Trophoblast cell (in vitro differentiated cells and primary cell): ENCODE measurements around the gene FKBP11.

ENCODE experiments used
- DNase-seq, 2 donors: peaks; one replicate each; pipeline ENCODE4 v3.0.0-alpha.2; 2016
- H2AFZ ChIP-seq: 2 replicates; pipeline ENCODE4 v1.6.1; 2013; ENCODE audit warnings: low read length, moderate library complexity, mild to moderate bottlenecking; ENCODE audit not compliant: insufficient read depth, poor library complexity
- H2AK5ac ChIP-seq: 2 replicates; pipeline ENCODE4 v1.6.1; 2013; ENCODE audit warnings: mild to moderate bottlenecking, low read length
- H2BK120ac ChIP-seq: 2 replicates; pipeline ENCODE4 v1.6.1; 2013; ENCODE audit warnings: low read length, mild to moderate bottlenecking, moderate library complexity; ENCODE audit not compliant: insufficient read depth, poor library complexity
- H2BK12ac ChIP-seq: 2 replicates; pipeline ENCODE4 v1.6.1; 2013; ENCODE audit warnings: mild to moderate bottlenecking, low read length, moderate library complexity
- H2BK5ac ChIP-seq: 2 replicates; pipeline ENCODE4 v1.6.1; 2013; ENCODE audit warnings: low read length, low read depth, moderate library complexity, mild to moderate bottlenecking; ENCODE audit not compliant: poor library complexity
- H3K14ac ChIP-seq: 2 replicates; pipeline ENCODE4 v1.6.1; 2013; ENCODE audit warnings: mild to moderate bottlenecking, low read length
- H3K18ac ChIP-seq: 2 replicates; pipeline ENCODE4 v1.6.1; 2013; ENCODE audit warnings: mild to moderate bottlenecking, low read length
- H3K23ac ChIP-seq: 2 replicates; pipeline ENCODE4 v1.6.1; 2013; ENCODE audit warnings: low read length
- H3K27ac ChIP-seq: 2 replicates; pipeline ENCODE4 v1.5.1; 2013; ENCODE audit warnings: low read depth, mild to moderate bottlenecking, inconsistent platforms, low read length, moderate library complexity
- H3K27me3 ChIP-seq: 2 replicates; pipeline ENCODE4 v1.6.1; 2013; ENCODE audit warnings: inconsistent platforms, mild to moderate bottlenecking, low read length, moderate library complexity; ENCODE audit not compliant: insufficient read depth
- H3K36me3 ChIP-seq, 2 experiments: 1 replicate in 1 of 2; 2 replicates in 1 of 2; pipeline ENCODE4 v1.6.1; 2013; ENCODE audit warnings: low read length in 2 of 2, mild to moderate bottlenecking in 2 of 2, moderate library complexity in 1 of 2; ENCODE audit not compliant: insufficient read depth in 2 of 2, control insufficient read depth in 1 of 2
- H3K4ac ChIP-seq: 2 replicates; pipeline ENCODE4 v1.6.1; 2013; ENCODE audit warnings: low read depth, mild to moderate bottlenecking, low read length, moderate library complexity
- H3K4me1 ChIP-seq, 2 experiments: 1 replicate in 1 of 2; 2 replicates in 1 of 2; pipeline ENCODE4 v1.6.1; 2013; ENCODE audit warnings: low read length in 2 of 2, mild to moderate bottlenecking in 2 of 2, moderate library complexity in 1 of 2; ENCODE audit not compliant: insufficient read depth in 2 of 2, control insufficient read depth in 1 of 2
- H3K4me2 ChIP-seq: 2 replicates; pipeline ENCODE4 v1.6.1; 2013; ENCODE audit warnings: inconsistent platforms, mild to moderate bottlenecking, low read length, moderate library complexity
- H3K4me3 ChIP-seq: 2 replicates; pipeline ENCODE4 v1.5.1; 2013; ENCODE audit warnings: mild to moderate bottlenecking, low read depth, low read length, inconsistent platforms
- H3K79me1 ChIP-seq: one replicate; pipeline ENCODE4 v1.6.1; 2013; ENCODE audit warnings: low read length
- H3K79me2 ChIP-seq: 2 replicates; pipeline ENCODE4 v1.6.1; 2013; ENCODE audit warnings: low read length, mild to moderate bottlenecking; ENCODE audit not compliant: control insufficient read depth, insufficient read depth, poor library complexity
- H3K9ac ChIP-seq: 2 replicates; pipeline ENCODE4 v1.6.1; 2013; ENCODE audit warnings: mild to moderate bottlenecking, low read length
- H3K9me3 ChIP-seq: 2 replicates; pipeline ENCODE4 v1.6.1; 2013; ENCODE audit warnings: low read depth, mild to moderate bottlenecking, control low read depth, inconsistent platforms, low read length; ENCODE audit not compliant: insufficient read depth
- H4K12ac ChIP-seq: 2 replicates; pipeline ENCODE4 v1.6.1; 2013; ENCODE audit warnings: low read depth, mild to moderate bottlenecking, low read length, moderate library complexity
- H4K8ac ChIP-seq: 2 replicates; pipeline ENCODE4 v1.6.1; 2013; ENCODE audit warnings: low read depth, mild to moderate bottlenecking, low read length, moderate library complexity
- H4K91ac ChIP-seq: one replicate; pipeline ENCODE4 v1.6.1; 2013; ENCODE audit warnings: low read depth, mild to moderate bottlenecking, low read length, moderate library complexity
- WGBS: extraction: QIAGEN DNeasy Blood & Tissue Kit; methylation state at CpG from one replicate; pipeline ENCODE4 v1.1.7; 2013; ENCODE audit warnings: missing lambda C conversion rate; ENCODE audit not compliant: insufficient read length, insufficient coverage; ENCODE audit errors: extremely low coverage; 5-methylcytosine and 5-hydroxymethylcytosine counted together

Gene FKBP11

DNA sequence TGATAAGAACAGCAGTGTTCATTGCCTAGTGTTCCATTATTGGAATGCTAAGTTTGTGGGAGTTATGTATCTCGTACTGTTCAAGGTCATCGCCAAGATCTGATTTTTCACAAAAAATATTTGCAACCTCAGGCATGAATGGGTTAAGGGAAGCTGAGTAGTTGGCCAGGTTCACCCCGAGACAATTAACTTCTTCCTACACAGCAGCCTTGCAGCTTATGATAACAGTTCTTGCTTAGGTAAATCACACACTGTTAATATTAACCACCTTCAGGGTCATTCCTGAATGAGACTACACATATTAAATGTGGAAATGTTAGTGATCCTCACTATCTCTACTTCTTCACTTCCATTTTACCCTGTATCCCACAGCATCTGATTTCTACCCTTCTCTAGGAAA, 18.0 kb downstream of the FKBP11 start:
- no peak for DNase-seq
- Histone ChIP-seq H4K12ac (no peak overlapping the region), H4K8ac (no peak overlapping the region), H2BK12ac (no peak overlapping the region), H3K9me3 (no peaks in the 10 kb centered on the region), H3K14ac (no peak overlapping the region), H3K23ac (no peak overlapping the region), H3K4ac (no peak overlapping the region), H2AK5ac (no peak overlapping the region), H3K4me3 (no peak overlapping the region), H2BK120ac (no peak overlapping the region), H3K27me3 (no peaks in the 10 kb centered on the region), H2BK5ac (no peak overlapping the region), H3K4me1 (peaks cover 0 to 2% of the 10 kb centered on the region in 2 experiments), H3K27ac (no peak overlapping the region), H3K79me1 (no peaks in the 10 kb centered on the region), H3K9ac (no peak overlapping the region), H3K18ac (no peak overlapping the region), H3K4me2 (no peak overlapping the region), H4K91ac (no peak overlapping the region), H3K36me3 (no peaks in the 10 kb centered on the region), H2AFZ (no peak overlapping the region), H3K79me2 (no peaks in the 10 kb centered on the region)
- WGBS: no CpG with 5 or more reads among the region's 3 CpGs

DNA sequence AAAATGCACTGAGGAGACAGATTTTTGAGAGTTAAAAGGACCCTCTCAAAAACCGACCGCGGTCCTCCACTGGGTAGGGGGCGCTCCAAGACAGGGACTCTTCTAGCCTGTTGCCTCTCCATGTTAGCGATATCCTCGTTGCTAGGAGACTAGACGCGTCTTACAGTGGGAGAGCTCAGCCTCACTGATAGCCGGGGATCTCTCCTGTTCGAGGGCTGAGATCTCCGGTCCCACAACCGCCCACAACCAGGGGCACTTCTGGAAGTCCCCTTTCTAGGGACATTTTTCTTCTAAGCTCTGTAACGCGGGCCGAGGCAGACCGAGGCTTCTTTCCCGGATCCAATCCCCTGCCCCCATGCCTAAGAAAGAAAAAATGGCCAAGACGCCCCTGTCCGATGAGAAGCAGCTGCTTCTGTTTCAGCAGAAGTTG, 21.3 kb downstream of the FKBP11 start:
- H3K18ac ChIP-seq: no peak overlapping the region
- DNase-seq: peak; percentile 78 to 90
- H4K8ac ChIP-seq: peak overlapping the region; percentile 79
- peak overlapping the region; percentile 92 for H3K4me2 ChIP-seq
- peak overlapping the region; percentile 92 for H2AFZ ChIP-seq
- H3K79me1 ChIP-seq: no peaks in the 10 kb centered on the region
- no peaks in the 10 kb centered on the region for H3K79me2 ChIP-seq
- no peak overlapping the region for H2AK5ac ChIP-seq
- no peaks in the 10 kb centered on the region for H3K9me3 ChIP-seq
- H3K4ac ChIP-seq: no peak overlapping the region
- H3K36me3 ChIP-seq: no peaks in the 10 kb centered on the region
- no peak overlapping the region for H4K91ac ChIP-seq
- no peak overlapping the region for H4K12ac ChIP-seq
- peaks cover 0 to 2% of the 10 kb centered on the region in 2 experiments for H3K4me1 ChIP-seq
- no peak overlapping the region for H3K27ac ChIP-seq
- H3K23ac ChIP-seq: no peak overlapping the region
- H2BK120ac ChIP-seq: no peak overlapping the region
- no peak overlapping the region for H2BK12ac ChIP-seq
- peak overlapping the region; percentile 50 for H3K4me3 ChIP-seq
- no peak overlapping the region for H2BK5ac ChIP-seq
- WGBS: no CpG with 5 or more reads among the region's 19 CpGs
- no peaks in the 10 kb centered on the region for H3K27me3 ChIP-seq
- no peak overlapping the region for H3K14ac ChIP-seq
- no peak overlapping the region for H3K9ac ChIP-seq

DNA sequence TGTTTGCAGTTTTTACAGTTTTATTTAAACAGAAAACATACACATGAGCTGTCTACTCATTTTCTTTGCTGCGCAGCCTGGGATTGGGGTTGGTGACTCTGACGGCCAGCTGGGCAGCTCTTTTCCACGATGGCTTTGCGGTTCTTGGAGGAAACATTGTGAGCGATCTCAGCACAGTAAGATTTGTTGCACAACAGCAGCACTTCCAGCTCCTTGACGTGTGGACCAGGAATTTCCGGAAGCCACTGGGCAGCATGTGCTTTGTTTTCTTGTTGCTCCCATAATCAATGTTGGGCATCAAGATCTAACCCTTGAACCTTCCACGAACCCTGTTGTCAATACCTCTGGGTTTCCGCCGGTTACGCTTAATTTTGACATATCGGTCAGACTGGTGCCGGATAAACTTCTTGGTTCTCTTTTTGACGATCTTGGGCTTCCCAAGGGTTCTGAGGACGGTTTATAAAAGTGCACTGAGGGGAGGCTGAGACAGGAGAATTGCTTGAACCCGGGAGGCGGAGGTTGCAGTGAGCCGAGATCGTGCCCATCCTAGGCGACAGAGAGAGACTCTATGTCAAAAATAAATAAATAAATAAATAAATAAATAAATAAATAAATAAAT, 21.8 kb downstream of the FKBP11 start:
- H4K12ac ChIP-seq: peak overlapping the region; percentile 26
- H3K4ac ChIP-seq: no peak overlapping the region
- H3K36me3 ChIP-seq: no peaks in the 10 kb centered on the region
- no peak overlapping the region for H2AK5ac ChIP-seq
- no peaks in the 10 kb centered on the region for H3K27me3 ChIP-seq
- no peaks in the 10 kb centered on the region for H3K9me3 ChIP-seq
- no CpG with 5 or more reads among the region's 20 CpGs for WGBS
- no peak overlapping the region for H3K4me3 ChIP-seq
- no peak overlapping the region for H2BK120ac ChIP-seq
- H3K79me2 ChIP-seq: no peaks in the 10 kb centered on the region
- H3K27ac ChIP-seq: no peak overlapping the region
- no peak overlapping the region for H2BK5ac ChIP-seq
- H3K4me2 ChIP-seq: no peak overlapping the region
- H3K18ac ChIP-seq: no peak overlapping the region
- H3K14ac ChIP-seq: no peak overlapping the region
- no peaks in the 10 kb centered on the region for H3K79me1 ChIP-seq
- no peak overlapping the region for H2BK12ac ChIP-seq
- peak; percentile 77 to 86 for DNase-seq
- no peak overlapping the region for H2AFZ ChIP-seq
- peak overlapping the region; percentile 42 for H4K8ac ChIP-seq
- H3K23ac ChIP-seq: no peak overlapping the region
- no peak overlapping the region for H4K91ac ChIP-seq
- H3K9ac ChIP-seq: no peak overlapping the region
- H3K4me1 ChIP-seq: peaks cover 0 to 2% of the 10 kb centered on the region in 2 experiments

DNA sequence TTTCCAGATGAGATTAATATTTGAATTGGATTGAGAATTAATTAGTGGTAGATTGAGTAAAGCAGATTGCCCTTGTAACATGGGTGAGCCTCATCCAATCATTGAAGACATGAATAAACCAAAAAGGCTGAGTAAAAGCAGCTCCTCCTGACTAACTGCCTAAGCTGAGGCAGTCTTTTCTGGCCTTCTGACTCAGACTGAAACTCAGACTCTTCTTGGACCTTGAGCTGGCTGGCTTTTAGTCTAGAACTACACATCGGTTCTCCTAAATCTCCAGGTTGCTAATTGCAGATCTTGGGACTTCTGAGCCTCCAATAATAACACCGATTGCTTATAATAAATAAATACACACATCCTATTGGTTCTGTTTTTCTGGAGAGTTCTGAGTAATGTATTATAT, 24.0 kb downstream of the FKBP11 start:
- WGBS: no CpG with 5 or more reads among the region's 2 CpGs
- H3K27ac ChIP-seq: no peak overlapping the region
- H2BK120ac ChIP-seq: no peak overlapping the region
- no peak overlapping the region for H3K18ac ChIP-seq
- no peak overlapping the region for H3K9ac ChIP-seq
- no peak overlapping the region for H3K4me3 ChIP-seq
- no peak overlapping the region for H3K4ac ChIP-seq
- no peak overlapping the region for H4K12ac ChIP-seq
- H3K14ac ChIP-seq: no peak overlapping the region
- no peak overlapping the region for H2BK5ac ChIP-seq
- no peaks in the 10 kb centered on the region for H3K79me2 ChIP-seq
- H3K4me1 ChIP-seq: peaks cover 0 to 2% of the 10 kb centered on the region in 2 experiments
- no peak overlapping the region for H2AK5ac ChIP-seq
- no peak overlapping the region for H2AFZ ChIP-seq
- DNase-seq: no peak
- H3K27me3 ChIP-seq: no peaks in the 10 kb centered on the region
- H4K8ac ChIP-seq: no peak overlapping the region
- H4K91ac ChIP-seq: no peak overlapping the region
- no peak overlapping the region for H3K23ac ChIP-seq
- no peaks in the 10 kb centered on the region for H3K9me3 ChIP-seq
- H3K79me1 ChIP-seq: no peaks in the 10 kb centered on the region
- H2BK12ac ChIP-seq: no peak overlapping the region
- no peak overlapping the region for H3K4me2 ChIP-seq
- H3K36me3 ChIP-seq: no peaks in the 10 kb centered on the region
